ENCODE results near the gene TMEM18. TPM values are rescaled to one million over a fixed set of nuclear protein-coding genes. Genes with fewer than 3 reads are reported as not detected.

The TMEM18 gene
- total and polyA plus RNA-seq, 2 of the 4 experiments (the other 2 are of a cell fraction) = 15.2 to 30.2 TPM

DNA sequence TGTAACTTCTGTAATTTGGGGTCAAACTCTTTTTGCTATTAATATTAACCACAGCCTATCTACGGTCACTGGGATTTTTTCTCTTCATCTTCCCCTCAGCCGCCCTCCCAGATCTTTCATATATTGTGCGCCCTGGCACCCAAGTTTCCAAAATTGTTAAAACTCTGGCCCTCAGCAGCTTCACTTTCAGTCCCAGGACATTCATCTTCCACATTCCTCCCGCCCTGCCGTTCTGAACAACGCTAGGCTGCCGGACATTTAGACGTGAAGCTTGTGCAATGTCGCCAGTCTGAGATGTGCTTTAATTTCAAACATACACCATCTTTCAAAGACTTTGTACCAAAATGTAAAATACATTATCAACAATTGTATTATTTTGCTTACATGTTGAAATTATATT lies 1.8 kb upstream of the TMEM18 start:
- no peak overlapping the region for H2BK120ac ChIP-seq (ENCODE audit: low read depth, low read length)
- H3K14ac ChIP-seq (replicated peaks; ENCODE audit: low read depth, low read length) = no peak overlapping the region
- no peak overlapping the region for H2AK5ac ChIP-seq (ENCODE audit: low read depth, low read length)
- in situ Hi-C loops (cut with MboI; ENCODE audit: low sequenced_read_pairs) = loop anchor here (10.0 kb wide), 1 partner anchor 1136 kb away; no protein-coding TSS in a partner anchor
- dilution Hi-C loops (cut with HindIII; ENCODE audit: low sequenced_read_pairs, unreplicated experiment) = no loop called here
- H4K20me1 ChIP-seq (ENCODE audit: insufficient read depth, low read length) = no peaks in the 10 kb centered on the region; the same call in 1 of the 2 replicates
- H3K4ac ChIP-seq (ENCODE audit: low read depth, low read length) = no peak overlapping the region
- no TSS peak for BruUV-seq (replicated peaks)
- TF ChIP-seq, protein P1, sequence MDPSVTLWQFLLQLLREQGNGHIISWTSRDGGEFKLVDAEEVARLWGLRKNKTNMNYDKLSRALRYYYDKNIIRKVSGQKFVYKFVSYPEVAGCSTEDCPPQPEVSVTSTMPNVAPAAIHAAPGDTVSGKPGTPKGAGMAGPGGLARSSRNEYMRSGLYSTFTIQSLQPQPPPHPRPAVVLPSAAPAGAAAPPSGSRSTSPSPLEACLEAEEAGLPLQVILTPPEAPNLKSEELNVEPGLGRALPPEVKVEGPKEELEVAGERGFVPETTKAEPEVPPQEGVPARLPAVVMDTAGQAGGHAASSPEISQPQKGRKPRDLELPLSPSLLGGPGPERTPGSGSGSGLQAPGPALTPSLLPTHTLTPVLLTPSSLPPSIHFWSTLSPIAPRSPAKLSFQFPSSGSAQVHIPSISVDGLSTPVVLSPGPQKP (IDR thresholded peaks at IDR 0.05; ENCODE audit: borderline replicate concordance, low read depth, low read length) = no peak
- TF ChIP-seq BHLHE40 (IDR thresholded peaks at IDR 0.05; ENCODE audit: low read depth, low read length) (no peak), CHD1 (IDR thresholded peaks at IDR 0.05; ENCODE audit: low read depth, low read length) (no peak), FOS (IDR thresholded peaks at IDR 0.05; ENCODE audit: low read depth, low read length) (no peak), MAFK (IDR thresholded peaks at IDR 0.05; ENCODE audit: low read depth, low read length) (no peak), RAD21 (IDR thresholded peaks at IDR 0.05; ENCODE audit: low read length) (no peak), MAZ (IDR thresholded peaks at IDR 0.05; ENCODE audit: borderline replicate concordance, low read depth, low read length) (no peak), SMC3 (IDR thresholded peaks at IDR 0.05; ENCODE audit: low read depth, low read length) (no peak), POLR2A (IDR thresholded peaks at IDR 0.05; ENCODE audit: low read depth, low read length) (no peak), MXI1 (IDR thresholded peaks at IDR 0.05; ENCODE audit: borderline replicate concordance, low read depth, low read length) (no peak)
- TF ChIP-seq, protein P2, sequence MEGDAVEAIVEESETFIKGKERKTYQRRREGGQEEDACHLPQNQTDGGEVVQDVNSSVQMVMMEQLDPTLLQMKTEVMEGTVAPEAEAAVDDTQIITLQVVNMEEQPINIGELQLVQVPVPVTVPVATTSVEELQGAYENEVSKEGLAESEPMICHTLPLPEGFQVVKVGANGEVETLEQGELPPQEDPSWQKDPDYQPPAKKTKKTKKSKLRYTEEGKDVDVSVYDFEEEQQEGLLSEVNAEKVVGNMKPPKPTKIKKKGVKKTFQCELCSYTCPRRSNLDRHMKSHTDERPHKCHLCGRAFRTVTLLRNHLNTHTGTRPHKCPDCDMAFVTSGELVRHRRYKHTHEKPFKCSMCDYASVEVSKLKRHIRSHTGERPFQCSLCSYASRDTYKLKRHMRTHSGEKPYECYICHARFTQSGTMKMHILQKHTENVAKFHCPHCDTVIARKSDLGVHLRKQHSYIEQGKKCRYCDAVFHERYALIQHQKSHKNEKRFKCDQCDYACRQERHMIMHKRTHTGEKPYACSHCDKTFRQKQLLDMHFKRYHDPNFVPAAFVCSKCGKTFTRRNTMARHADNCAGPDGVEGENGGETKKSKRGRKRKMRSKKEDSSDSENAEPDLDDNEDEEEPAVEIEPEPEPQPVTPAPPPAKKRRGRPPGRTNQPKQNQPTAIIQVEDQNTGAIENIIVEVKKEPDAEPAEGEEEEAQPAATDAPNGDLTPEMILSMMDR (conservative IDR thresholded peaks at IDR 0.05; ENCODE audit: low read depth, low read length) = no peak
- TF ChIP-seq, protein P3, sequence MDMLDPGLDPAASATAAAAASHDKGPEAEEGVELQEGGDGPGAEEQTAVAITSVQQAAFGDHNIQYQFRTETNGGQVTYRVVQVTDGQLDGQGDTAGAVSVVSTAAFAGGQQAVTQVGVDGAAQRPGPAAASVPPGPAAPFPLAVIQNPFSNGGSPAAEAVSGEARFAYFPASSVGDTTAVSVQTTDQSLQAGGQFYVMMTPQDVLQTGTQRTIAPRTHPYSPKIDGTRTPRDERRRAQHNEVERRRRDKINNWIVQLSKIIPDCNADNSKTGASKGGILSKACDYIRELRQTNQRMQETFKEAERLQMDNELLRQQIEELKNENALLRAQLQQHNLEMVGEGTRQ (IDR thresholded peaks at IDR 0.05; ENCODE audit: low read depth, low read length) = no peak
- no peak overlapping the region for H3K27ac ChIP-seq (ENCODE audit: insufficient read depth, low read length)
- H3K4me1 ChIP-seq (ENCODE audit: control insufficient read depth, insufficient read depth, low read length) = peaks cover 11% of the 10 kb centered on the region
- H2BK15ac ChIP-seq (ENCODE audit: low read depth, low read length) = no peak overlapping the region
- no peaks in the 10 kb centered on the region for H3K27me3 ChIP-seq (ENCODE audit: control insufficient read depth, insufficient read depth, low read length)
- H3K9ac ChIP-seq (ENCODE audit: low read depth, low read length) = no peak overlapping the region
- peaks cover 4% of the 10 kb centered on the region for H3K9me3 ChIP-seq (ENCODE audit: control insufficient read depth, insufficient read depth, low read length)
- no peak overlapping the region for H3K4me3 ChIP-seq (ENCODE audit: insufficient read depth, low read depth, low read length)
- H2BK5ac ChIP-seq (ENCODE audit: low read depth, low read length, poor library complexity, severe bottlenecking) = no peak overlapping the region
- POLR2A ChIA-PET (ENCODE audit: unreplicated experiment) = no interaction called here
- no peak overlapping the region for H3K56ac ChIP-seq (ENCODE audit: extremely low read depth, insufficient read depth, low read length)
- no peak overlapping the region for H4K91ac ChIP-seq (ENCODE audit: insufficient read depth, low read depth, low read length)
- no peak overlapping the region for H4K5ac ChIP-seq (ENCODE audit: low read depth, low read length)
- ATAC-seq (ENCODE audit: low read depth) = no peak
- peaks cover 14 to 21% of the 10 kb centered on the region in 2 experiments; a peak in 3 of 4 replicates for H3K79me1 ChIP-seq (ENCODE audit: low read depth in 1 of 2, low read length in 2 of 2)
- H2AK9ac ChIP-seq (replicated peaks; ENCODE audit: low read depth, low read length, poor library complexity) = no peak overlapping the region
- no peak overlapping the region for H2BK20ac ChIP-seq (ENCODE audit: low read depth, low read length)
- H3K23ac ChIP-seq (ENCODE audit: low read depth, low read length) = no peak overlapping the region
- intact Hi-C loops (cut with micrococcal nuclease) = loop anchor here (5.0 kb wide), 3 partner anchors 273 to 1063 kb away; partner anchors contain the start of genes ACP1, PXDN, SH3YL1 and SNTG2
- 93% methylated on average over 2 of the region's 9 CpGs; no CpG with 5 or more reads in 1 of the 2 experiments for WGBS, 2 experiments (ENCODE audit: extremely low coverage in 2 of 2, insufficient read length in 1 of 2)
- H3K18ac ChIP-seq (ENCODE audit: low read depth, low read length) = no peak overlapping the region
- H3K36me3 ChIP-seq (ENCODE audit: control insufficient read depth, insufficient read depth, low read length) = no peaks in the 10 kb centered on the region
- peaks cover 12% of the 10 kb centered on the region for H3K9me1 ChIP-seq (ENCODE audit: insufficient read depth, low read length)
- no peak overlapping the region for H3K4me2 ChIP-seq (ENCODE audit: low read depth, low read length)
- H2AFZ ChIP-seq (replicated peaks; ENCODE audit: low read length, poor library complexity) = no peak overlapping the region
- no peak for DNase-seq
- CTCF ChIA-PET = no interaction called here
- H4K8ac ChIP-seq (ENCODE audit: low read depth in 2 of 2, low read length in 2 of 2) = no peak overlapping the region

Data from IMR-90 (cell line).